NCI-H2227 (cell line): Measurements from ENCODE around the gene CAMK1D.
"Not testable (repeated sequence)": the region's sequence is repeated elsewhere in the genome, so short reads cannot be mapped to it uniquely, and the experiment has no call there.

Experiments used
- DNase-seq: peaks from one replicate; lab custom pipeline; 2025; ENCODE audit not compliant: unreplicated experiment; lab: John Stamatoyannopoulos, UW

CAMK1D gene

GRCh38 chr10:12340371-12340770 lies 9.0 kb upstream of the CAMK1D start:
- DNase-seq = no peak

- no peak for DNase-seq
Measured at GRCh38 chr10:12340937-12341336, 8.4 kb upstream of the CAMK1D start.

GRCh38 chr10:12341526-12341925 lies 7.8 kb upstream of the CAMK1D start:
- DNase-seq = no peak

- DNase-seq = no peak
Measured at GRCh38 chr10:12344375-12345110, 4.8 kb upstream of the CAMK1D start.

DNA sequence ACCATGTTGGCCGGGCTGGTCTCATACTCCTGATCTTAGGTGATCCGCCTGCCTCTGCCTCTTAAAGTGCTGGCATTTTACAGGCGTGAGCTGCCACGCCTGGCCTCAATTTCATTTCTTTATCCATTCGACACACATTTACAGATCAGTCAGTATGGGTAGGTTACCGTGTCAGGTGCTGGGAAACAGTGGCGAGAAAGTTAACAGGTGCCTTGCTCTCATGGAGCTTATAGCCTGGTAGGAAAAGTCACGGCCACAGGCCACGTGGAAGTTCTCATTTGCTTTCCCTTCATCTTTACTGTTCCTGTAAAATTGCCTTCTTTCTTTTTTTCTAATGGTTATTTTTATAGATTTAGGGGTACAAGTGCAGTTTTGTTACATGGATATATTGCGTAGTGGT lies 2.6 kb upstream of the CAMK1D start:
- DNase-seq = no peak

GRCh38 chr10:12348294-12348869 lies 965 bp upstream of the CAMK1D start:
- DNase-seq = no peak

DNA sequence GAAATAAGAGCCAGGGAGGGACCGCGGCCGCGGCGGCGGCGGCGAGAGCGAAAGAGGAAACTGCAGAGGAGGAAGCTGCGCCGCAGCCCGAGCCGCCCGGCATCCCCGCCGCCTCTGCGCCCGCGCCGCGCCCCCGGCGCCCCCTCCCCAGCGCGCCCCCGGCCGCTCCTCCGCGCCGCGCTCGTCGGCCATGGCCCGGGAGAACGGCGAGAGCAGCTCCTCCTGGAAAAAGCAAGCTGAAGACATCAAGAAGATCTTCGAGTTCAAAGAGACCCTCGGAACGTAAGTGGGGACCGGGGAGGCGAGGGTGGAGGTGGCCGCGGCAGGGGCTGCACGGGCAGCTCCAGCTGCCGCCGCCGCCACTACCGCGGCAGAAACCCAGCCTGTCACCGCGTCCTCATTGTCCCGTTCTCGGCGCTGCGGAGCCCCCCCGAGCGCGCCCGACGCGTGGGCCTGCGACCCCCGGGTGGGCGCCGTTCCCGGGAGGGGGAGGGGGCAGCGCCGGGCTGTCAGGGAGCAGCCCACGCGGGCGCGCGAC lies 351 bp downstream of the CAMK1D start:
- DNase-seq = no peak

DNA sequence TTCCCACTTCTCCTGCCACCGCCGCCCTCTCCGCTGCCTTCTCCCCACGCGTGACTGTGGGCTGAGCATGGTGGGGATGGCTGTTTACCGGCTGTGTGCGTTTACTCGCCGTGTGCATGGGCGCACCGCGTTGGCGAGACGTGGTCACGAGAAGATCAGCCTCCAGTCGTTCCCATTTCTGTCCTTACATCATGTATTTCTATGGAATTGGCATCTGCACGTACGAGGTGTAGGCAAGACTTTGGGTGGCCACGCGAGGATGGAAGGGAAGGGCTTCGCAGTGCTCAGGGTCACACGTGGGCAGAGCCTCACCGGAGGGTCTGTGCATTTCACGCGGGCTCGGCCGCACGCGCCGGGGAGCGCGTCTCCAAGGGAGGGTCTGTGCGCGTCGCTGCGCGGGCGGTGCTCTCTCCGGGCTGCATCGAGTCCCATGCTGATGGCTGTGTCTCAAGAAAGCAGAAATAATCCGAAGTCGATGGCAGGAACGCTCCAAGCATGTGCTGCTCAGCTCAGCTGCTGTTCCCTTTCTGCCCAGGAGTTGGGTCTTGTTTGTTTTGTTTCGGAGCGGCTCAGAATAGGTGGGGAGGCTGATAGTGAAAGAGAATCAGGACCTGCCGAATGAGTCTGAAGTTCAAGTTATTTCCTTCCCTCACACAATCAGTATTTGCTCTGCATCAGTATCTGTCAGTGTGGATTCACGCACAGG lies 973 bp downstream of the CAMK1D start:
- DNase-seq = peak; percentile 29

DNA sequence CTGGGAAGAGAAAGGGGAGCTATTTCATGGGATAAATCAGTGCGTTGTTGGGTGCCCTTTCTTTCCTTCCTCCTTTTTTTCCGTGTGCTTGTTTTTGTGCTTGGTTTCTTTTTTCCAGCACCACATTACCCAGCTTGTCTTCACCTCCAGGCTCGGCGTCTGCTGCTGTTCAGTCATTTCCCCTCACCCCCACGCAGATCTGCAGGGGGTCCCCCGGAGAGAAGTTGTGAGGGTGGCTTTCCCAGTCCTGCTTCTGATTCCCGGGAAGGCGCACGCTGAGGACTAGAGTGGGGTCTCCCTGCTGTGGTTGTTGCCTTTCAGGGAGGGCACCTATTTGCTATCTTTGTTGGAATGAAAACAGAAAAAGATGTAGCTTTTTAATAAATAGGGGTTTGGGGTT lies 1.6 kb downstream of the CAMK1D start:
- no peak for DNase-seq

DNA sequence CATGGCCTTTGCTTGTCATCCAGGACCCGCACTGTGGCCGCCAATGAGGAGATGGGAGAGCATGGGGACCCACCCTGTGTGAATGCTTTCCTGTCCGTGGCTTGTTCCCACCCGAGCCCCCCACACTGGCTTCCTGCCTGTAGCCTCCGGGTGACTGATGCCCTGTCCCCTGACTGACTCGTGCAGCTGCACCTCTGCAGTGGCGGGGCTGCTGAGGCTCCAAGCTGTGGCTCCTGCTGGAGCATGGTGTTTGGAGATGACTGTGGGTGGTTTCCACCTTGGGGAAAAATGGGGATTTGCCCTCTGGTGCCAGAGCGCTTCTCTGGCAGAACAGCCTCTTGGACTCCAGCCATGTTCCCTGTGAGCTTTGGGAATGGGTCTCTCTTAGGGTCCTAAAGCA lies 2.1 kb downstream of the CAMK1D start:
- no peak for DNase-seq

DNA sequence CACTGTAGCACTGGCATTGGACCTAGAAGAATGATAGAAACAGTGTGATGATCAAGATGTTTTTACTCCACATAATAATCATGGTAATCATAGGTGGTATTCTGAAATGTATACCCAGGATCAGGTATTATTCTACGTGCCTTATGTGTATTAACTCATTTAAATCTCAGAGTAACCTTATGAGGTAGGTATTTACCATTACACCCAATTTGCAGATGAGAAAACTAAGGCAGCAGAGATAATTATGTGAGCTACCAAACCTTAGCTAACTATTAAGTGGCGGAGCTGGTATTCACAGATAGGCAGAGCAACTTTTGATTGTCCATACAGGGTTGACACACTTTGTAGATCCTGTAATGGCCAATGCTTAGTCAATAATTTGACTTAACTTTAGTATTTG lies 2.5 kb downstream of the CAMK1D start:
- no peak for DNase-seq

GRCh38 chr10:12353399-12354242 lies 4.3 kb downstream of the CAMK1D start:
- DNase-seq = no peak

DNA sequence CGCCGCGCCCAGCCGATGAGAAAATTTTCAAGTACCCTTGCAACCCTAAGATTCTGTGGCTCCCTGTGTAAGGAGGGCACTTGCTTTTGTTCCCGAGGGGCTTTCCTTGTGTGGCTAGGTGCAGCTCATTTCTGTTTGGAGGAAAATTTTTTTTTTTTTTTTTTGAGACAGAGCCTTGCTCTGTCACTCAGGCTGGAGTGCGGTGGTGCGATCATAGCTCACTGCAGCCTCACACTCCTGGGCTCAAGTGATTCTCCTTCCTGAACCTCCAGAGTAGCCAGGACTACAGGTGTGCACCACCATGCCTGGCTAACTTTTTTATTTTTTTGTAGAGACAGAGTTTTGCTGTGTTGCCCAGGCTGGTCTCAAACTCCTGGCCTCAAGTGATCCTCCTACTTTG lies 5.3 kb downstream of the CAMK1D start:
- not testable (repeated sequence) for DNase-seq

DNA sequence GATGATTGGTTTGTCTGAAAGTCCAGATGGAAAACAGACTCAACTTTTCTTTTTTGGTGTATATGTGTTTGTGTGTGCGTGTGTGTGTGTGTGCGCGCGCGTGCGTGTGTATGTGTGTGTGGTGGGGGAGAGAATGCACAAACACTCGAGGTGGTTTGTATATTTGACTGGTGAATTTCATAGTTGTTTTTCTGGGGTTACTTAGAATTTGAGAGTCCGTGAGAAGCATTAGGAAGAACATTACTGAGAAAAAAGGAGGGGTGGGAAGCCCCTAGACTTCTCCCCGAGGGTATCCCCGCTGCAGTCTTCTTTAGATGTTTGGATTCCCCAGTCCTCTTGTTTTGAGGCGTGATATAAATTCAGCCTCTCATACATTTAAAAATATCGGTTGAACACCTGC lies 6.0 kb downstream of the CAMK1D start:
- DNase-seq = no peak

- no peak for DNase-seq
Measured at GRCh38 chr10:12357525-12358151, 8.3 kb downstream of the CAMK1D start.

DNA sequence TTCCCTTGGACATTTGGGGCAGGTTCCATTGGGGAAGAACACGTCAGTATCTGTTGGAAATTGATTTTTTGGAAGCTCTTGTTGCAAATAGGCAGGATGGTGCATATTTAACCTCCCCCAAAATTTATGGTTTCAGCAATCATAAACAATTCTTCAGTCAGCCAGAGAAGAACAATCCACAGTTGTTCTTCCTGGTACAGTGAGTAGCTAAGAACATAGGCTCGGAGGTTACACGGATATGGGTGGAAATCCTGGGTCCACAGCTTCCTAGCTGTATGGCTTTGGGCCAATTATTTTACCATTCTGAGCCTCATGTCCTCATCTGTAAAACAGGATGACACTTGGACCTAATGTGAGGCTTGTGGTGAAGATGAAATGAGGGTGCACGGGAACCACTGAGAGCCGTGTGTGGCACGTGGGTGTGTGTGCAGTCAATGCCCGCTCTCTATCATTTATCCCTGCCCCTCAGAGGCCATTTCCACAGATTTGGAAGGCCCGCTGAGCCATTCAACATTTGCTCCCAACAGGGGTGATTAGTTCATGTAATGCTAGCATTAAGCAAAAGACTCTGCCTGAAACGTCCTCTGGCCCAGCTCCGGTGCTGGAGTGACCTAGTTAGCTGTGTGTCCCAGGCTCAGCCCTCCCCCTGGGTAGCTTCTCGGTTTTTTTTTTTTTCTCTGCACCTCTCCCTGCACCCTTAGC lies 9.7 kb downstream of the CAMK1D start:
- no peak for DNase-seq

DNA sequence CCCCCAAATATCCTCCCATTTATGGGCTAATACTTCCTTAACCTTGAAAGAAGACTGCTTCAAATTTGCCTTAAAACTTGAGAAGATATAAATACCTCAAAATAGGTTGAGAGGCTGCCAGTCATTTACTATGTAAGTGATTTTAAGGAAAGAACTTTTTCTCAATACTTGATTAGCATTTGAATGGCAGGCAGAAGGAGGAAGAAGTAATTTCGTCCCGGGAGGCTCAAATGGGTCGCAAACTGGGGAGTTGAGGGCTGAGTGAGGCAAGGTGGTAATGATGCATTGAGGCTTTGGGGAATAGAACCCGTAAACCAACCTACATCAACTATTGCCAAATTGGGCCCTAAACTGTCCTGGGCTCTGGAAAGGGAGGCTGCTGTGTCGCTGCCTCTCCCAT lies 11.1 kb downstream of the CAMK1D start:
- DNase-seq = no peak

- not testable (repeated sequence) for DNase-seq
Measured at GRCh38 chr10:12361115-12361514, 11.8 kb downstream of the CAMK1D start.

DNA sequence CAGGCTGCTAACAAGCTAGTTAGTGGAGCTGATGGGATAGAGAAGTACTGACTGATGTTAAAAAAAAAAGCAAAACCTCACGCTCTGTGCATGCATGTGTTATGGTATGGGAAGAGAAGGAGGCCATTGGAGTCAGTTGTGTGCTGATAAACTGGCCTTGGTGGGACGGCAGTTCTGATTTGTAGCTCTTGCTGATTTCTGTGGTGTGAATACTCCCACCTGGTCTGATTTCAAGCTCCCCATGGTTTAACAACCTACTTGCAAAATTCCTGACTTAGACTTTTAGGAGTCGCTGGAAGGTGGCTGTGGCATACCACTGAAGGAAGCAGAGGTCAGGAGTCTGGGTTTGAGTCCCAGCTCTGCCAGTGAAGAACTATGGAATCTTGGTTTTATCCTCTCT lies 15.2 kb downstream of the CAMK1D start:
- no peak for DNase-seq

DNA sequence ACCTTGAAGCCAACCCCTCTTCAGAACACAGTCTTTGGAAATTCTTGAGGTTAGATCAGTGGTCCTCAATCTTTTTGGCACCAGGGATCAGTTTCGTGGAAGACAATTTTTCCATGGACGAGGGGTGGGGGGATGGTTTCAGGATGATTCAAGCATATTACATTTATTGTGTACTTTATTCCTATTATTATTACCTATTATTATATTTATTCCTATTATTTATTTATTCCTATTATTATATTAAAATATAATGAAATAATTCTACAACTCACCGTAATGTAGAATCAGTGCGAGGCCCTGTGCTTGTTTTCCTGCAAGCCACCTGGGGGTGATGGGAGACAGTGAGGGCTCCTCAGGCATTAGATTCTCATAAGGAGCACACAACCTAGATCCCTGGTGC lies 17.9 kb downstream of the CAMK1D start:
- no peak for DNase-seq
